Measurements from ENCODE around the gene MAD2L1BP.

Gene MAD2L1BP

DNA sequence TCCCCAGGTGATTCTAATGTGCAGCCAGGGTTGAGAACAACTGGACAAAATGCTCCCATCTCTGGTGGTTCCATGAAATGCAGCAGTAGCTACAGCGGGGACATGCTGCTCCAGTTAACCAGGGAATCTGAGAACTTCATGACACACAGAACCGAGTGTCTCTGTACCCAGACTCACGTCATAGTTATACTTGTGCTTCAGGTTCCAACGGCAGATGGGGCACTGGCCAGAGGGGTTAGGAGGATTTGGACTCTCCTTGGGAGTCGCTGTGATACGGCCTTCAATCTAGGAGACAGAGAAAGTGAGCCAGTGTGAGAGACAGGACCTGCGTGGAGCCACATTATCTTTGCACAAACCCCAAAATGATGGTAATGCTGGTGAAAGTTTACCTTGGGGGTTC lies 42.7 kb downstream of the MAD2L1BP start:
- FAIRE-seq (no peak), DNase-seq (ENCODE audit: insufficient read length) (no peak)
- no peak for TF ChIP-seq POLR2AphosphoS5 (IDR thresholded peaks at IDR 0.05; ENCODE audit: low read depth, low read length)

- FAIRE-seq (no peak), DNase-seq (ENCODE audit: insufficient read length) (no peak)
- TF ChIP-seq POLR2AphosphoS5 (IDR thresholded peaks at IDR 0.05; ENCODE audit: low read depth, low read length) = no peak
- no peak for TF ChIP-seq POLR2A (IDR thresholded peaks at IDR 0.05; ENCODE audit: low read depth, low read length)
- TF ChIP-seq TAF1 (IDR thresholded peaks at IDR 0.05; ENCODE audit: borderline replicate concordance, low read depth, low read length) = no peak
These were observed 43.4 kb downstream of the MAD2L1BP start for GRCh38 chr6:43679057-43679456.

GRCh38 chr6:43680308-43681200 lies 44.9 kb downstream of the MAD2L1BP start:
- FAIRE-seq (no peak), DNase-seq (ENCODE audit: insufficient read length) (no peak)
- TF ChIP-seq TAF1 (IDR thresholded peaks at IDR 0.05; ENCODE audit: borderline replicate concordance, low read depth, low read length) = no peak
- no peak for TF ChIP-seq POLR2AphosphoS5 (IDR thresholded peaks at IDR 0.05; ENCODE audit: low read depth, low read length)
- no peak for TF ChIP-seq POLR2A (IDR thresholded peaks at IDR 0.05; ENCODE audit: low read depth, low read length)

GRCh38 chr6:43681303-43681702 lies 45.7 kb downstream of the MAD2L1BP start:
- DNase-seq (ENCODE audit: insufficient read length) = no peak
- TF ChIP-seq POLR2AphosphoS5 (IDR thresholded peaks at IDR 0.05; ENCODE audit: low read depth, low read length) = no peak
- no peak for TF ChIP-seq TAF1 (IDR thresholded peaks at IDR 0.05; ENCODE audit: borderline replicate concordance, low read depth, low read length)
- no peak for TF ChIP-seq POLR2A (IDR thresholded peaks at IDR 0.05; ENCODE audit: low read depth, low read length)
- no peak for FAIRE-seq

DNA sequence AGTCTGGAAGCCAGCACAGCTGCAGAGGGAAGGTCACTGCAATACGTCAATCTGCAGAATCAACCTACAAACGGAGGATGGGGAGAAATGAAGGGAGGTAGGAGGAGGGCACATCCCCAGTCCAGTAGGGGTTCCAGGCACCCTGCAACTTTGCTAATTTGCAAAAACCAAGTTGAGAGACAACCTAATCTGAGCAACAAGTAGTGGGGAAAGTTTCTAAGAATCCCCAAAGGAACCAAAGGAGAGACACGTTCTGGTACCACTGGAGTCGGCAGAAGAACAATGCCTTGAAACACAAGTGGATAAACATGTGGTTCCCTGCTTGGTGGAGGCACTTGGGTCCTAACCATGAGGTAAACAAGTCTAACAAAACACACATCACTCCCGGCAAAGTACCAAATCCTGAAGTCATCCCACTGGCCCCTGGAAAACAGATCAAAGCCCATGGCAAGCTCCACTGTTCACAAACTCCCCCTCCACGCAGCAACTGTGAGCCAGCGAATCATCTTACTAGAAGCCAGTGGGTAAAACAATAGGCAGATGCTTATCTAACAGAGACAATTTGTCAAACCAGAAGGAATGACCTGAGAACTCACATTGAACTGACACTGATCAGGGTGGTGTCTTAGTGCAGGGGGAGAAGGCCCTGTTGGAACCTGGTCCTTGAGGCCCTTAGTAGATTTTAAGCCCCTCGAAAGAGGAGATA lies 47.2 kb downstream of the MAD2L1BP start:
- FAIRE-seq (no peak), DNase-seq (ENCODE audit: insufficient read length) (no peak)
- TF ChIP-seq POLR2A (IDR thresholded peaks at IDR 0.05; ENCODE audit: low read depth, low read length) (no peak), TAF1 (IDR thresholded peaks at IDR 0.05; ENCODE audit: borderline replicate concordance, low read depth, low read length) (no peak), POLR2AphosphoS5 (IDR thresholded peaks at IDR 0.05; ENCODE audit: low read depth, low read length) (no peak)

DNA sequence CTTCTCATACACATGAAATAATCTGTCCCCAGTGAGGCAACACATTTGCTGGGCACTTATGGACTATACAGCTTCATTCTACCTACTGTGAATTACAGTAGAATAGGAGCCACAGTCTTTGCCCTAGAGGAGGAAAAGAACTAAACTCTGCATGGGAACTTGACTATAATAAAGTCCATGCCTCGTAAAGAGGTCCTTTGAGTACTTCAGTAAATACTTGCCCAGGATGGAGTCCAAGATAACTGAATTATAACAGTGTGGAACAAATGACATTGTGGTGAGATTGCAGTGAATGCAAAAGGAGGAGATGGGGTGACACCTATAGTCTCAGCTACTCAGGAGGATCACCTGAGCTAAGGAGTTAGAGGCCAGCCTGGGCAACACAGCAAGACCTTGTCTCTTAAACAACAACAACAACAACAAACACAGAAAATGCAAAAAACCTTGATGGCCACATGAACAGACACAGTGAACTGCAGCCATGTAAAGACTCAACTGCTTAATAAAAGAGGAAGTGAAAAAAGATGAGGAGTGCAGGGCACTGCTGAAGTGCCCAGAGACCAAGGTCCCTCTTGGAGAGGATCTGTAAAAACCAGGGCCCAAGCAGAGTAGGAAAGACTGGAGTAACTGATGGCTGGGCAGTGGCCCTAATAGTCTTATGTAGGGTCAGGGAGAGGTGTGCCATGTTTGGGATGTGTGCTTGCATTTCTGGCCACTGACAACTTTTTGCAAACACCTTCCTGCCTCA lies 48.2 kb downstream of the MAD2L1BP start:
- FAIRE-seq = no peak
- TF ChIP-seq POLR2A (IDR thresholded peaks at IDR 0.05; ENCODE audit: low read depth, low read length) (no peak), TAF1 (IDR thresholded peaks at IDR 0.05; ENCODE audit: borderline replicate concordance, low read depth, low read length) (no peak), POLR2AphosphoS5 (IDR thresholded peaks at IDR 0.05; ENCODE audit: low read depth, low read length) (no peak)

DNA sequence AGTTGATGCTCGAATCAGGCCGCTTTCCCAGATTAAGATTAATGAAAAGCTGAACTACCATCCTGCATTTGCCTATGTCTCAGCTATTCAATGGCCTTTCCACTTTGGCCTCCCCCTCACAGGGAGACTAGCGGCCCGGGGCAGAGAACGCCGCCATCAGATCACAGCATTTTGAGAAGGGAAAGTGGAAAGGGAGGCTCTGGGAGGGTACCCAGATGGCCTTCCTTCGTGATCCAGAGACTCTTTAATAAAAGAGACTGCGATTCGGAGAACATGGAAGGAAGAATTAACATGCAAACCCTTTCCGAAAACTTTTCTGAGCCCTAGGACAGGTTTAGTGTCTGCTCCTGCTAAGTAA lies 51.4 kb downstream of the MAD2L1BP start:
- no peak for TF ChIP-seq TAF1 (IDR thresholded peaks at IDR 0.05; ENCODE audit: borderline replicate concordance, low read depth, low read length)
- no peak for TF ChIP-seq POLR2AphosphoS5 (IDR thresholded peaks at IDR 0.05; ENCODE audit: low read depth, low read length)
- no peak for TF ChIP-seq POLR2A (IDR thresholded peaks at IDR 0.05; ENCODE audit: low read depth, low read length)
- FAIRE-seq (no peak), DNase-seq (ENCODE audit: insufficient read length) (no peak)

More for the DNA sequence above, 48.2 kb downstream of the MAD2L1BP start:
- no peak for DNase-seq (ENCODE audit: insufficient read length)

DNA sequence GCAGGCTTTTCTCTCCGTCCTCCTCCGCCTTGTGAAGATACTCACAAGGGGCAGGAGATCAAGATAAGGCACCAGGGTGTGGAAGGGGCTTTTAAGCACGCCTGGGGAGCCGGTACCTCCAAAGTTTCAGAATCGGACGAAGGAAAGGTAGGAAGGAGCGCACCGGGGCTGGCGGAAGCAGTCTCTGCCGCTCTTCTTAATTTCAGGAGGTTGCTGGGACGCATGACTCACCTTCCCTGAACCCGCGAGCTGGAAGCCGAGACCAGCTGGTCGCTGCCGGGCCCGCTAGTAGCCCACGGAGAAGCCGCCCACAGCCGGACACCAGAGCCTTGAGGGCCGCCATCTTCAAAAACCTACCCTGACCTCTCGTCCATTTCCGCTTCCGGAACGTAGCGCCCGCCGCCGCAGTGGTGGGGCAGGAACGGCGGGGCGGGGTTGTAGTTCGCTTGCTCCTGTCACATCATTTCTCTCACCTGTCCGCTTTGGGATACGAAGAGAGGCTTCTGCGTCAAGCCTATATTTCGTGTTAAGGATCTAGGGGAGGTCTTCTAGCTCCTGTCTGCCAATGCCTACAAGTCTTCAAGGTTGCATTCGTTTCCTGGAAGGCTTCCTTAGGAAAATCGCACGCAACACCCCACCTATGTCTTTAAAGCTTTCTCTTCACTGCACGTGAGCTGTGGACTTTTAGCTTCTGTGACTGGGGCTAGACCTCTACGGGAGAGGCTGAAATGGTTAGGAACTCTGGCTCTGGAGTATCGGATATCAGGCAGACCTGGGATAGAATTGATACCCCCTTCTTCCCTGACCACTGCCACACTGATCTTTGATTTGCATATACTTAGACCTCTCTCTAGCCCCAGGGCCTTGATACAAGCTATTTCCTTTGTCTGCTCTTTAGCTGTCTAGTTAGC lies 52.1 kb downstream of the MAD2L1BP start, which contains the start of gene MRPS18A:
MRPS18A (minus strand) TSS at position 355 of the 911 bp plus-strand sequence; CDS start at position 343, 12 bp downstream.
- peak; percentile 76 for DNase-seq (ENCODE audit: insufficient read length)
- TF ChIP-seq TAF1 (IDR thresholded peaks at IDR 0.05; ENCODE audit: borderline replicate concordance, low read depth, low read length) (peak; percentile 94), POLR2AphosphoS5 (IDR thresholded peaks at IDR 0.05; ENCODE audit: low read depth, low read length) (peak; percentile 77; the same call in 1 of the 2 replicates), POLR2A (IDR thresholded peaks at IDR 0.05; ENCODE audit: low read depth, low read length) (peak; percentile 90)
- FAIRE-seq = peak; percentile 88

DNA sequence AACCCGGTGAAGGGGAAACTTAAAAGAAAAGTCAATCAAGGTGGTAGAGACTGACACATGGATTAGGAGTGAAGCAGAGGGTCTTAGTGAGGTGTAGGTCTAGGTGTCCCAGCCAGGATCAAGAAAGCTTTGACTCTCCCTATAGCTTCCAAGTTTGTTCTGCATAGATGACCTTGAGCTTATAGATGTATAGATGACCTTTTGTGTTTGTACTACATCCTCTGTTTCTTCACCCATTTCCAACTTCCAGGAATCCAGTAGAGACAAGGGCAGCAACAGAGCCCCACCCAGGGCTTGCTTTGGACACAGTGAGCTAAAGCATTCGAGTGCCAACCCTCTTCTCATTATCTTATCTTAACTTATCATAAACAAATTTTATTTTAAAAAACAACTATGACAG lies 53.8 kb downstream of the MAD2L1BP start:
- no peak for DNase-seq (ENCODE audit: insufficient read length)
- no peak for FAIRE-seq
- no peak for TF ChIP-seq TAF1 (IDR thresholded peaks at IDR 0.05; ENCODE audit: borderline replicate concordance, low read depth, low read length)
- TF ChIP-seq POLR2A (IDR thresholded peaks at IDR 0.05; ENCODE audit: low read depth, low read length) = no peak
- no peak for TF ChIP-seq POLR2AphosphoS5 (IDR thresholded peaks at IDR 0.05; ENCODE audit: low read depth, low read length)

Data from GM12892 (cell line).